Measurements from ENCODE around the gene MPZL1. TPM values are rescaled to one million over a fixed set of nuclear protein-coding genes. Genes with fewer than 3 reads are reported as not detected.
"Not testable (repeated sequence)": the region's sequence is repeated elsewhere in the genome, so short reads cannot be mapped to it uniquely, and the experiment has no call there.

MPZL1 gene
- total RNA-seq, 4 donors from 2014 or later = 23.1 to 87.7 (median 66.6) TPM

GRCh38 chr1:167805041-167805556, 83.3 kb downstream of the MPZL1 start:
- no peak for DNase-seq
- H3K4me3 ChIP-seq = no peak overlapping the region
- peaks cover 0 to 4% (median 0%) of the 10 kb centered on the region in 4 donors for H3K4me1 ChIP-seq
- no peaks in the 10 kb centered on the region for H3K27me3 ChIP-seq
- no peaks in the 10 kb centered on the region for H3K36me3 ChIP-seq
- TF ChIP-seq POLR2A (IDR thresholded peaks at IDR 0.05) (no peak), CTCF (IDR thresholded peaks at IDR 0.05) (no peak)
- H3K9me3 ChIP-seq = no peaks in the 10 kb centered on the region
- peak overlapping the region in 3 of 4 donors; percentile 16 to 70 (median 48) for H3K27ac ChIP-seq

GRCh38 chr1:167806235-167806634, 84.5 kb downstream of the MPZL1 start:
- not testable (repeated sequence) for H3K36me3 ChIP-seq, H3K27me3 ChIP-seq, H3K9me3 ChIP-seq

GRCh38 chr1:167806676-167807075, 84.9 kb downstream of the MPZL1 start:
- H3K4me1 ChIP-seq, DNase-seq, H3K9me3 ChIP-seq, H3K4me3 ChIP-seq, H3K36me3 ChIP-seq, H3K27ac ChIP-seq, H3K27me3 ChIP-seq: not testable (repeated sequence)

More at GRCh38 chr1:167806235-167806634, 84.5 kb downstream of the MPZL1 start:
- not testable (repeated sequence) for H3K4me1 ChIP-seq, H3K4me3 ChIP-seq, H3K27ac ChIP-seq, DNase-seq

- Histone ChIP-seq H3K27me3 (no peaks in the 10 kb centered on the region), H3K27ac (no peak overlapping the region), H3K36me3 (no peaks in the 10 kb centered on the region), H3K9me3 (no peaks in the 10 kb centered on the region), H3K4me3 (no peak overlapping the region), H3K4me1 (peaks cover 0 to 4% (median 0%) of the 10 kb centered on the region in 4 donors)
- DNase-seq = no peak
- TF ChIP-seq POLR2A (IDR thresholded peaks at IDR 0.05) = no peak
- no peak for TF ChIP-seq CTCF (IDR thresholded peaks at IDR 0.05)
Observed at GRCh38 chr1:167808104-167808503, 86.3 kb downstream of the MPZL1 start.

GRCh38 chr1:167808690-167809089, 86.9 kb downstream of the MPZL1 start:
- no peak for DNase-seq
- no peak overlapping the region for H3K27ac ChIP-seq
- no peak overlapping the region for H3K4me3 ChIP-seq
- H3K4me1 ChIP-seq = peaks cover 0 to under 1% (median 0%) of the 10 kb centered on the region in 4 donors
- no peaks in the 10 kb centered on the region for H3K36me3 ChIP-seq
- no peaks in the 10 kb centered on the region for H3K9me3 ChIP-seq
- TF ChIP-seq CTCF (IDR thresholded peaks at IDR 0.05) (no peak), POLR2A (IDR thresholded peaks at IDR 0.05) (no peak)
- no peaks in the 10 kb centered on the region for H3K27me3 ChIP-seq

GRCh38 chr1:167812972-167813371, 91.2 kb downstream of the MPZL1 start:
- H3K27me3 ChIP-seq = no peaks in the 10 kb centered on the region
- H3K4me1 ChIP-seq = no peaks in the 10 kb centered on the region
- no peak for TF ChIP-seq CTCF (IDR thresholded peaks at IDR 0.05)
- TF ChIP-seq POLR2A (IDR thresholded peaks at IDR 0.05) = no peak
- no peaks in the 10 kb centered on the region for H3K9me3 ChIP-seq
- H3K36me3 ChIP-seq = no peaks in the 10 kb centered on the region
- H3K27ac ChIP-seq = no peak overlapping the region
- no peak for DNase-seq
- H3K4me3 ChIP-seq = no peak overlapping the region

GRCh38 chr1:167815650-167816049, 93.9 kb downstream of the MPZL1 start:
- H3K27ac ChIP-seq = no peak overlapping the region
- no peaks in the 10 kb centered on the region for H3K27me3 ChIP-seq
- H3K4me1 ChIP-seq = no peaks in the 10 kb centered on the region
- no peaks in the 10 kb centered on the region for H3K9me3 ChIP-seq
- DNase-seq = no peak
- H3K4me3 ChIP-seq = no peak overlapping the region
- TF ChIP-seq POLR2A (IDR thresholded peaks at IDR 0.05) (no peak), CTCF (IDR thresholded peaks at IDR 0.05) (no peak)
- no peaks in the 10 kb centered on the region for H3K36me3 ChIP-seq
